Stimulated activated CD8-positive, alpha-beta memory T cell treated with anti-CD3 and anti-CD28 coated beads, Interleukin-12 subunit alpha, Interleukin-12 subunit beta, amount 100 ng/mL, for 24 hours (primary cell): Measurements from ENCODE around the gene SDHAF2.
"Not testable (repeated sequence)": the region's sequence is repeated elsewhere in the genome, so short reads cannot be mapped to it uniquely, and the experiment has no call there.

ENCODE experiments used
- DNase-seq: peaks from one replicate; pipeline ENCODE4 v3.0.0-alpha.2; 2020; ENCODE audit errors: extremely low read depth

SDHAF2 gene

GRCh38 chr11:61425367-61426131 lies 4.4 kb upstream of the SDHAF2 start:
- DNase-seq: no peak

- DNase-seq: peak; percentile 45
Observed at GRCh38 chr11:61429346-61429690, 606 bp upstream of the SDHAF2 start.

DNA sequence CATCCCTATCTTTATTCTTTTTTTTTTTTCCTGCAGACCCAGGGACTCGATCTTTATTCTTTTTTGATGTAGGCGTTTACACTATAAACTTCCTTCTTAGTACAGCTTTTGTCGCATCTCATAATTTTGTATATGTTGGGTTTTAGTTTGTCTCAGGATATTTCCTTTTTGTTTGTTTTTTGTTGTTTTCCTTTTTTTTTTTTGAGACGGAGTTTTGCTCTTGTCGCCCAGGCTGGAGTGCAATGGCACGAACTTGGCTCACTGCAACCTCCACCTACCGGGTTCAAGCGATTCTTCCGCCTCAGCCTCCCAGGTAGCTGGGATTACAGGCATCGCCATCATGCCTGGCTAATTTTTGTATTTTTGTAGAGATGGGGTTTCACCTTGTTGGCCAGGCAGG lies 915 bp downstream of the SDHAF2 start:
- DNase-seq: not testable (repeated sequence)

GRCh38 chr11:61437496-61437895 lies 7.6 kb downstream of the SDHAF2 start:
- DNase-seq: no peak

- no peak for DNase-seq
Observed at GRCh38 chr11:61439615-61440014, 9.7 kb downstream of the SDHAF2 start.

DNA sequence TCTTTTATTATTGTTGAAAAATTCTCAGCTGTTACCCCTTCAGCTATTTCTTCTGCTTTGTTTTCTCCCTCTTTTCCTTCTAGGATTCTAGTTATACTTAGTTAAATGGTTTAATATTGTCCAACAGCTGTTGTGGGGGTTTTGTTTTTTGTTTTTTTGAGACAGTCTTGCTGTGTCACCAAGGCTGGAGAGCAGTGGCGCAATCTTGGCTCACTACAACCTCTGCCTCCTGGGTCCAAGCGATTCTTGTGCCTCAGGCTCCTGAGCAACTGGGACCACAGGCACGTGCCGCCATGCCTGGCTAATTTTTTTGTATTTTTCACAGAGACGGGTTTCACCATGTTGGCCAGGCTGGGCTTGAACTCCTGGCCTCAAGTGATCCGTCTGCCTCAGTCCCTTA lies 12.7 kb downstream of the SDHAF2 start:
- DNase-seq: no peak

DNA sequence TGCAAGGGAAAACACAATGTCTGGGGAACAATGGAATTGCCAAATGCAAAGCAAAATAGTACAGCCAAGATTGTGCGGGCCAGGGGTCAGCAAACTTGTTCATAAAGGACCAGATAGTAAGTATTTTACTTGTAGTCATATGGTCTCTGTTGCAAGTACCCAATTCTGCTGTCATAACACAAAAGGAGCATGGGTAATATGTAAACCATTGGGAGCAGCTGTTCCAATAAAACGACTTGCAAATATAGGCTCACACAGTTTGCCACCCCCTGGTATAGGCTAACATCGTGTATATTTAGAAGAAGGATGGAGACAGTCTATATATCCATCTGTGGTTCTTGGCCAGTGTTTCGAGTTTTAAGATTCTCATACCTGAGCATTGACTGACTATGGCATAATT lies 15.6 kb downstream of the SDHAF2 start:
- no peak for DNase-seq

- DNase-seq: peak; percentile 52
Observed at GRCh38 chr11:61446211-61446651, 16.3 kb downstream of the SDHAF2 start.

DNA sequence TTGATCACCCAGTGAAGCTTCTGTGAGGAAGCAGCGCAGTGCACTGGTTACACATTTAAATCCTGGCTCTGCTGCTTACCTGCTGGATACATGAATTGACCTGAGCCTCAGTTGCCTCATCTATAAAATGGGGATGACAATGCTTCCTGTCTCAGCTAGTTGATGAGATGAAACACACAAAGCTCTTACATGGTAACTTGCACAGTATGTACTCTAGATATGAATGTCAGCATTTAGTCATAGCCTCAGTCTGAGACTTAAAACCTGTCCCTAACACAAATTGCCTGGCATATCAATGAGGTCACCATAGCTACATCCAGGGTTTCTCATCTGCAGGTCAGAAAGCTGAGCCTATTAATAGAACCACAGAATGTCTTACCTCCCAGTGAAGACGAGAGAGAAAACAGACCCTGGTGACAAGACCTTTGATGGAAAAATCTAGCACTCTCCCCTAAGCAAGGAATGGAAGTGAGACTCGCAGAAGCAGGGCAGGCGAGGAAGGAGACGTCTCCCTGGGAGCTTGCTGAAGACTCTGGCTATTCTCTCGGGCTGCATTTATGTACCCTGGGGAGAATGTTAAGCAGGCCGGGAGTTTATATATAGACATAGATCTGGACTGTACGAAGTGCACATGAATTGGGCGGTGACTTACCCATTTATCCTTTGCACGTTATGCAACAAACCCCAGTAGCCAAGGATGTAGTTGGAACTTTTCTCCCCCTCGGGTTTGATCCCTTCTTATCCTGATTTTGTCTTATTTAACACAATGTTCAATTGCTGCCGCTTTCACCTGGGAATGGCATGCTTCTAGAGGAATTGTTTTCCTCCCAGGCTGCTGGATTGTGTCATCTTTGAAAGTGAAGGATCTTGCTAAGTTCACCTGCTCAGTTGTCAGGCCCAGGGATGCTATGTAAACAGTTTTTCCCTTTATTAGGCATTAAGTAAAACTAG lies 18.0 kb downstream of the SDHAF2 start:
- DNase-seq: no peak

GRCh38 chr11:61448552-61448927 lies 18.6 kb downstream of the SDHAF2 start:
- DNase-seq: no peak

GRCh38 chr11:61452825-61453224 lies 22.9 kb downstream of the SDHAF2 start:
- DNase-seq: no peak

DNA sequence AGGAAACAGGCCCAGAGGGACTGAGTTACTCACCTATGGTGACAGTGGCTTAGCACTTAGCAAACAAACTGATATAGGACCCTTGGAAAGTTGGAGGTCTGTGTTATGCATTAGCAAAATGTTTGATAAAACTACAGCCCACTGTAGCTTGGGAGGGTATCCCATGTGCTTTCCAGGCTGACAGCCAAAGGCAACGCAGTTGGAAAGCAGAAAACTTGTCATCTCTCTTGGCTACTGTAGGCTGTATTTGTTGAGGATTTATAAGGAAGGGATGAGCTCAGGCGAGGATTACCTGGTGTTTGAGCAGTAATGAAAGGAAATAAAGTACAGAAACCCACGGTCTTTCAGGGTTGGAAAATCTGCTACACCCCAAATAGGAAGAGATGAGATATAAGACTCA lies 23.8 kb downstream of the SDHAF2 start:
- DNase-seq: no peak

GRCh38 chr11:61454520-61454919 lies 24.6 kb downstream of the SDHAF2 start:
- DNase-seq: no peak

DNA sequence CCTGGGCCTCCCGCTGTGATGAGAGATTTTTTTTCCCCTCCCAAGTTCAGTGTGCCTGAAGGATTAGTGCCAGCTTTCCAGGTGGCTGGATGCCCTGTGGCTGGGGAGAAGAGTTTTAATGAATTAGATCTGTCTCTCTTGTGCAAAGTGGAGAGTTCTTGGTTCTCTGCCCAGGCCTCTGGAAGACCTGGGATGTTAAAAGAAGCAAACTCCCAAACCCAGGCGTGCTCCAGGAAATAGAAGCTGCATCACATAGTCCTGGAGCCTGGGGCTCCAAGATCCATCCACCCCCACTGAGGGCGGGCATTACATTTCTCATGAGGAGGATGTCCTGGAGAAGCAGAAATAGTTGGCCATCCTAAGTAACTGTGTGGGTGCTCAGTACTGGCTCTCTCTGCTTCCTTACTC lies 30.6 kb downstream of the SDHAF2 start:
- no peak for DNase-seq

DNA sequence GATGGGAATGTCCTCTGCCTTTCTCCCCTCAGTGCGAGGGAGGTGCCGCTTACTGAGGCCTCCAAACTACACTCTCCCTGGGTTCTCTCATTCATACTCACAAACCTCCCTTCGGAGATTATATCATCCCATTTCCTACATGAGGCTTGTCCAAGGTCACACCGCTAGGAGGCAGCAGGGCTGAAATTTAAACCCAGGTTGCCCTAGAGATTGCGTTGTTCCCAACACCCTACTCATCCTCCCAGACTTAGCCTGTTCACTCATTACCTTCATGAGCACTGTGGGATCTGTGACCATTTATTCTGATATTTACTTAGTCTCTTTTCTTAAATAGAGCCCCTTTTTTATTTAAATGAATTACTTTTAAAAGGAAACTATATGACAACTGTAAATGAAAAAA lies 31.1 kb downstream of the SDHAF2 start:
- no peak for DNase-seq

DNA sequence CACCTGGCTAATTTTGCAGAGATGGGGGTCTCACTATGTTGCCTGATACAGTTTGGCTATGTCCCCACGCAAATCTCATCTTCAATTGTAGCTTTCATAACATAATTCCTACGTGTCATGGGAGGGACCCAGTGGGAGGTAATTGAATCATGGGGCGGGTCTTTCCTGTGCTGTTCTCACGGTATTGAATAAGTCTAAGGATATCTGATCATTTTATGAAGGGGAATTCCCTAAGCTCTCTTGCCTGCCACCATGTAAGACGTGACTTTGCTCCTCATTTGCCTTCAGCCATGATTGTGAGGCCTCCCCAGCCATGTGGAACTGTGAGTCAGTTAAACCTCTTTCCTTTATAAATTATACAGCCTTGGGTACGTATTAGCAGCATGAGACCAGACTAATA lies 37.7 kb downstream of the SDHAF2 start:
- not testable (repeated sequence) for DNase-seq

GRCh38 chr11:61468002-61468401 lies 38.1 kb downstream of the SDHAF2 start:
- DNase-seq: no peak

- DNase-seq: no peak
Observed at GRCh38 chr11:61472282-61472681, 42.4 kb downstream of the SDHAF2 start.

DNA sequence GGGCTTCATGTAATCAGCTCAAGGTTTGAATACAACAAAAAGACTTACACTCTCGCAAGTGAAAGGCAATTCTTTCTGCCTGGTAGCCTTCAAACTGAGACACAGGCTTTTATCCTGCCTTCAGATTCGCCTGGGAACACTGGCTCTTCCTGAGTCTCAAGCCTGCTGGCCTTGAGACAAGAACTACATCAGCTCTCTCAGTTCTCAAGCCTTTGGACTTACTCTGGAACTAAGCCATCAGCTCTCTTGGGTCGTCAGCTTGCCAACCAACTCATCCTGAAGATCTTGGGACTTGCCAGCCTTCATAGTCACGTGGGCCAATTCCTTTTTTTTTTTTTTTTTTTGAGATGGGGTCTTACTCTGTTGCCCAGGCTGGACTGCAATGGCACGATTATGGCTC lies 42.9 kb downstream of the SDHAF2 start:
- no peak for DNase-seq

GRCh38 chr11:61473370-61474012 lies 43.6 kb downstream of the SDHAF2 start:
- no peak for DNase-seq

GRCh38 chr11:61474013-61474643 lies 44.2 kb downstream of the SDHAF2 start:
- DNase-seq: no peak

GRCh38 chr11:61475433-61475832 lies 45.5 kb downstream of the SDHAF2 start:
- DNase-seq: no peak
